GM21825 (cell line): ENCODE data around the gene DDAH1.

Experiments
- ATAC-seq: cut with Tn5 transposase; IDR thresholded peaks from one replicate; pipeline ENCODE4 v1.9.1; 2021; ENCODE audit warnings: mild to moderate bottlenecking, moderate library complexity; ENCODE audit not compliant: unreplicated experiment

DDAH1 gene

DNA sequence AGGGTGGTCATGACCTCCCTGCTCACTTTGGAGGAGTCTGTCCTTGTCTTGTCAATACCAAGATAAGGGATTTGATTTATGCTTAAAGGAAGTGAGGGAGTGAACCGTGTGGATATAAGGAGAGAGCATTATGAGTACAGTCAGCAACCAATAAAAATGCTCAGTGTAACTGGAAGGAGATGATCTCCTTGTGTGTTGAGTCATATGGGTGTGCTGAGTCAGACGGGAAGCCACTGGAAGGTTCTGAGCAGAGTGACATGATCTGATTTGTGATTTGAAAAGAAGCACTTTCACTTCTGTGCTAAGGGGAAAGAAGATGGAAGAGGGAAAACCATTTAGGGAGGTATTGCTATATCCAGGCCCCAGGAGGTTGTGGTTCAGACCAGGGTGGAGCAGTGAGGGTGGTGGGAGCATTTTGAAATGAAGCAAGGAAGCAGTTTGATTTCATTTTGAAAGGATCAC lies 186.1 kb downstream of the DDAH1 start:
- ATAC-seq = no peak

GRCh38 chr1:85277802-85278201 lies 187.2 kb downstream of the DDAH1 start:
- ATAC-seq = no peak

GRCh38 chr1:85276978-85277639 lies 187.8 kb downstream of the DDAH1 start:
- no peak for ATAC-seq

- peak; percentile 96 for ATAC-seq
Observed at GRCh38 chr1:85276215-85276977, 188.6 kb downstream of the DDAH1 start, which contains the start of gene BCL10. TSS of gene BCL10 (minus strand) at chr1:85276632. CDS start at chr1:85276352, 280 bp downstream.

GRCh38 chr1:85275701-85276214 lies 189.2 kb downstream of the DDAH1 start:
- ATAC-seq = peak; percentile 15

GRCh38 chr1:85274969-85275453 lies 189.9 kb downstream of the DDAH1 start:
- ATAC-seq = no peak

DNA sequence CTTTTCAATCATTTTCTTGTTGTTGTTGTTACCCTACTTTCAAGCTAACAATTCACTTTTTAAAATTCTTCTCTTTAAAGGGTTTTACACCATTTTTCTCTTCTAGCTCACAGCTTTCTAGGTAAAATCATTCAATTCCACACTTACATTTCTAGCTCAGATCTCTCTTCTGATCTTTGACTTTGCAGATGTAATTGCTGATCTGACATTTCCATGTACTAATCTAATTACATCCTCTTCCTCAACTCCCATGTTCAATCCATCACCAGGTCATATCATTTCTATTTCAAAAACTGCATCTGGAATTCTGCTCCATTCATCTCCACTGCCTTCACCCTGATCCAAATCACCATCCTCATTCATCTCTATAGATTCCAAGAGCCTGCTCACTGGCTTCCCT lies 191.6 kb downstream of the DDAH1 start:
- ATAC-seq = no peak

- no peak for ATAC-seq
Observed at GRCh38 chr1:85268801-85269585, 196.0 kb downstream of the DDAH1 start.
